Fibroblast of pulmonary artery (primary cell): Measurements from ENCODE around the gene SMYD3.

Experiments used
- DNase-seq: peaks from one replicate; pipeline ENCODE4 v3.0.0-alpha.2; 2010; ENCODE audit warnings: low read depth
- H3K4me3 ChIP-seq: replicated peaks from 2 replicates; pipeline ENCODE4 v1.5.1; 2011; ENCODE audit warnings: low read depth, mild to moderate bottlenecking, control low read depth, low read length, moderate library complexity
- TF ChIP-seq, protein P1 (sequence below): IDR thresholded peaks from 2 replicates; pipeline ENCODE4 v1.5.1; 2011; ENCODE audit warnings: mild to moderate bottlenecking, control low read depth, low read length, inconsistent platforms; ENCODE audit errors: missing control alignments

Gene SMYD3

DNA sequence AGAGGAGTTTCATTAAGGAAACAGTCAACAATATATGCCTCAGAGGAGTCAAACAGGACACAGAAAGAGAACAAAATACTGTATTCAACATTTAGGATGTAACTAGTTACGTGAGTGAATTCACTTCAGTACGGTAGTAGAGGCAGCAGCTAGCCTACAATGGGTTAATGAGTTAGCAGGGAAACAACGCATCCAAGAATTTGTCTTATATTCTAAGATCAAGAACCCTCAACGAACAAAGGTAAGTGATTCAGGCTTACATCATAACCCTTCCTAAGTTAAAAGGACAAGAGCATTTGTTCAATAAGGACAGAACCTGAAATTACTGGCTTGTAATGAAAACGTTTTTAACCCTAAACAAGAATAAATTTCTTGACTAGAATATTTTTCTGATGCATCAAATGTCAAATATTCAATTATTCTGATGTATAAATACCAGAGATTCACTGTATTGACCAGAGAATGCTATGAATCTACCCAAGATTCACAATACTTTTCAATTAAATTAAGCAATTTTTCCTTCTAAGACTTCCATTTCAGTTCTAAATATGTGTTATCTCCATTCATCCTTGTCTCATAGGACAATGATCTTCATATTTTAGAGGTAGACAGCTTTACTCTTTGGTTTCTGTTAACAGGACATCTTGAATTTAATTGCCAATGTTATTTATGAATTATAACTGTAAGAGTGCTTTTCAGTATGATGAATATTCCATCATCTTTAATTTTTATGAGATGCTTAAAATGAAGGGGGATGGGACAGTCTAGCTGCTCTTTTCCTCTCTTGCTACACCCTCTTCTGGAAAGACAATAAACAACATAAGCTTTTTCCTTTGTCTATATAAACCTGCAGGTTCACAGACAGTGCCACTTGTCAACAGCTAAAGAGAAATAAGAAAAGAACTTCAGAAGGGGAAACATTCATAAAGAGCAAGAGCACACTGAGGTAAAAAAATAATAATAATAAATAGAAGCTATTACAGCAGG is 209.5 kb downstream of the SMYD3 start:
- H3K4me3 ChIP-seq, result no peak overlapping the region
- TF ChIP-seq, protein P1, sequence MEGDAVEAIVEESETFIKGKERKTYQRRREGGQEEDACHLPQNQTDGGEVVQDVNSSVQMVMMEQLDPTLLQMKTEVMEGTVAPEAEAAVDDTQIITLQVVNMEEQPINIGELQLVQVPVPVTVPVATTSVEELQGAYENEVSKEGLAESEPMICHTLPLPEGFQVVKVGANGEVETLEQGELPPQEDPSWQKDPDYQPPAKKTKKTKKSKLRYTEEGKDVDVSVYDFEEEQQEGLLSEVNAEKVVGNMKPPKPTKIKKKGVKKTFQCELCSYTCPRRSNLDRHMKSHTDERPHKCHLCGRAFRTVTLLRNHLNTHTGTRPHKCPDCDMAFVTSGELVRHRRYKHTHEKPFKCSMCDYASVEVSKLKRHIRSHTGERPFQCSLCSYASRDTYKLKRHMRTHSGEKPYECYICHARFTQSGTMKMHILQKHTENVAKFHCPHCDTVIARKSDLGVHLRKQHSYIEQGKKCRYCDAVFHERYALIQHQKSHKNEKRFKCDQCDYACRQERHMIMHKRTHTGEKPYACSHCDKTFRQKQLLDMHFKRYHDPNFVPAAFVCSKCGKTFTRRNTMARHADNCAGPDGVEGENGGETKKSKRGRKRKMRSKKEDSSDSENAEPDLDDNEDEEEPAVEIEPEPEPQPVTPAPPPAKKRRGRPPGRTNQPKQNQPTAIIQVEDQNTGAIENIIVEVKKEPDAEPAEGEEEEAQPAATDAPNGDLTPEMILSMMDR, result no peak

DNA sequence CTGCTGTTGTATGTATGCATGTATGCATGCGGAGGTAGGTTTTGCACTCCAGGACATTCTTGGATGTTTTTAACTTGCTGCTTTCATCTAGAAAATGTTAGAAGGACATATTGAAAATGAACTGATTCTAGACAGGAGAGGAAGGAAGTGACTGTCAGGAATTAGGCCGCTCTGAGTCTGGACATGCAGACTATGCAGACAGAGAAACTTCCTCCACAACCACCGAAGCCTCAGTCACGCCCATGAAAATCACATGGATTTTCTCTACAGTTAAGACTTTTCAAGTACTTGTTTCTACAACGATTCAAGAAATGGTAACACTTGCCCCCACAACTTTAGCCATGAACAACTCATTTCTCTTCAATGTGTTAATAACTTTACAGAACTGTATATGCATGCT is 211.1 kb downstream of the SMYD3 start:
- peak; percentile 23 for DNase-seq
- TF ChIP-seq, protein P1, result no peak
- no peak overlapping the region for H3K4me3 ChIP-seq

More for the DNA sequence above, 209.5 kb downstream of the SMYD3 start:
- DNase-seq, result no peak

DNA sequence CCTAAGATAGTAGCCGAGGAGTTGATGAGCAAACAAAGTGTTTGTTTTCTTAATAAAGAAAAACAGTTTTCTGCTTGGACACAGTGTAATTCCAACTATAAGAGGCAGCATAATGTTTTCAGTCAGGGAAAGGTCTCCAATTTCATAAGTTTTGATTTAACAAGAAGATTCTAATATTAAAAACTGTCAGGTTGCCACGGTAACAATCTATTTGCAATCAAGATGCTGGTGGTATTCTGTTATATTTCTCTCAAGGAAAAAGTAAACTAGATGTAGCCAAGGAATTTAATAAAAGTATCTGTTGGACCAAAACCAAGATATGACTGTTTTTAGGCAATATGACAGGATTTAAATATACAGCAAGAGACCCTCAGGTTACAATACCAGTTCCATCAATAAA is 211.7 kb downstream of the SMYD3 start:
- TF ChIP-seq, protein P1, result no peak
- no peak overlapping the region for H3K4me3 ChIP-seq
- DNase-seq, result no peak

DNA sequence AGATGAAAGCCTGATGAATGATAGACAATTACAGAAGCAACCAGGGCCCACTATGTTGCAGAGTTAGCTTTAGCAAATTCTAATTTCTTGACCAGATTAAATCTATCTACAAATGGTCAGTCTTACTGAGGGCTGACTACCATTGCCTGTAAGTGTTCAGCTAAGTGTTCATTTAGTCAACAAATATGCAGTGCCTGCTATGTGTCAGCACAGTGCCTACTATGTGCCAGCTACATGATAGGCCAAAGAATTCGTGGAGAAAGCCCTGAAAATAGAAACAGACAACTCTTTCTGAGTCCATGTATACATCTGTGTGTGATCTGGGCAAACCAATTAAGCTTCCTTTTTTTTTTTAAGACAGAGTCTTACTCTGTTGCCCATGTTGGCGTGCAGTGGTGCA is 212.8 kb downstream of the SMYD3 start:
- TF ChIP-seq, protein P1, result no peak
- no peak overlapping the region for H3K4me3 ChIP-seq
- no peak for DNase-seq

DNA sequence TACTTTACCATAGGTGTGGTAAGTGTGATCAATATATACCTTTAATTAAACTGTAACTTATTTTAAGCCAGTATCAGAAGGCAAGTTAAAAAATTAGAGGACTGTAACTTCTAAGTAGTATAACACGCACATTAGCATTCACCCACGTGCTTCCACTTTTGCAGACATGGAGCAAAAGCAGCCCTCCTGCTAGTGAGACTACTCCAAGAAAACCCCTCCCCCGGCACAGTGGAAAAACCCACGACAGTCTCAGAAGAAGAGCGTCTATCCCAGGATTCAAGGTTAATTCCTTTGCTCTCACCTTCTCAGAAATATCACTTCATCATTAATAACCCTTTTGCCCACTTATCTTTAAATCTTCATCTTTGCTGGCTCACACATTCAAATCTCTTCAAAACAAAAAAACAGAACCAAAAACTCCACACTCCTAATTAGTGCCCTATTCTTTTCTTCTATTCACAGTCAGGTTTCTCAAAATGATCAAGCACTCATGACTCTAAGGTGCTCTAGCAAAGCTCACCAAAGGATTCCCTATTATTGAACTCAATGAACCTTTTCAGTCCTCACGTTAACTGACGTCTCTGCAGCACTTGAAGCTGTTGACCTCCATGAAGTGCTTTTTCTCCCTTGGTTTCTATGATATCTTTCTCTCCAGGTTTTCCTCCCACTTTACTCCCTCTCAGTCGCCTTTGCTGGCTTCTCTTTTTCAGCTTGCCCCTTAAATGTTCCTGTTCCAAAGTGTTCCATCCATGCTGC is 213.5 kb downstream of the SMYD3 start:
- DNase-seq, result no peak

DNA sequence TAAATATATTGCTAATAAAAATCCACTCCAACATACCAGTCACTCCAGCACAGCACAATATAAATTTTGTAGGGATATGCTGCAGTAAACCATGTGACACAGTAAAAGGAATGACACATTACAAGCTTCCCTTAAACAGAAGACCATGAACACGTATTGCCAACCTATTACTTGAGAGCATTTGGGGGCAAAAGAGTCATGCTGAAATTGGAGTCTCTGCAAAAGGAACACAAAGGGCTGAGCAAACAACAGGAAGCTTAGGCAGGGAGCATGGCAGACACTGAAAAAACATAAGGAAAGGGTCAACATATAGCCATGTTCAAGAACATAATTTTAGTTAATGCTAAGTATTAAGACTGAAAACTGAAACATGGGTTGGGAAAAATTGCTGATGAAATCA is 214.5 kb downstream of the SMYD3 start:
- H3K4me3 ChIP-seq, result no peak overlapping the region
- TF ChIP-seq, protein P1, result no peak
- no peak for DNase-seq

More for the DNA sequence above, 213.5 kb downstream of the SMYD3 start:
- TF ChIP-seq, protein P1, result no peak
- H3K4me3 ChIP-seq, result no peak overlapping the region
